Liver (tissue), 9 donors: Measurements from ENCODE around the gene MYCL. TPM values are rescaled to one million over a fixed set of nuclear protein-coding genes. Genes with fewer than 3 reads are reported as not detected.

Experiments used
- DNase-seq: peaks from one replicate; pipeline ENCODE4 v3.0.0-alpha.2; 2017; ENCODE audit warnings: low spot score
- H3K27ac ChIP-seq, 2 donors: one replicate each; pipeline ENCODE4 v1.7.0; 2013; ENCODE audit warnings: inconsistent platforms in 2 of 2, low read length in 2 of 2, control low read depth in 1 of 2, low read depth in 1 of 2, mild to moderate bottlenecking in 1 of 2
- H3K27me3 ChIP-seq, 4 donors: one replicate each; pipeline versions ENCODE4 v1.6.1 to v1.7.0; 2013; ENCODE audit warnings: low read length in 3 of 4, inconsistent platforms in 1 of 4, mild to moderate bottlenecking in 1 of 4, moderate library complexity in 1 of 4; ENCODE audit not compliant: control insufficient read depth in 4 of 4, insufficient read depth in 4 of 4
- H3K36me3 ChIP-seq, 4 donors: one replicate each; pipeline versions ENCODE4 v1.6.1 to v1.7.0; 2013; ENCODE audit warnings: low read length in 3 of 4, mild to moderate bottlenecking in 3 of 4, low read depth in 1 of 4, moderate library complexity in 1 of 4; ENCODE audit not compliant: control insufficient read depth in 4 of 4, insufficient read depth in 3 of 4
- H3K4me1 ChIP-seq, 4 donors: one replicate each; pipeline versions ENCODE4 v1.6.1 to v1.7.0; 2013; ENCODE audit warnings: low read length in 3 of 4, mild to moderate bottlenecking in 3 of 4, moderate library complexity in 1 of 4; ENCODE audit not compliant: control insufficient read depth in 4 of 4, insufficient read depth in 4 of 4
- H3K4me3 ChIP-seq, 3 donors: one replicate each; pipeline versions ENCODE4 v1.6.1 to v1.7.0; 2013; ENCODE audit warnings: low read length in 3 of 3, control low read depth in 1 of 3, low read depth in 1 of 3, mild to moderate bottlenecking in 1 of 3
- H3K9ac ChIP-seq, 2 donors: one replicate each; pipeline ENCODE4 v1.7.0; 2013; ENCODE audit warnings: low read length in 2 of 2, mild to moderate bottlenecking in 2 of 2, moderate library complexity in 2 of 2, control low read depth in 1 of 2, low read depth in 1 of 2
- H3K9me3 ChIP-seq, 4 donors: one replicate each; pipeline versions ENCODE4 v1.6.1 to v1.7.0; 2013; ENCODE audit warnings: low read length in 3 of 4; ENCODE audit not compliant: control insufficient read depth in 4 of 4
- ATF3 ChIP-seq: IDR thresholded peaks from 2 replicates; pipeline ENCODE4 v1.6.1; 2016; ENCODE audit warnings: antibody characterized with exemption
- EGR1 ChIP-seq, 2 donors: IDR thresholded peaks; 2 replicates each; pipeline ENCODE4 v1.6.1; 2016 to 2018; ENCODE audit warnings: antibody characterized with exemption in 2 of 2, low read depth in 2 of 2
- FOXA1 ChIP-seq: IDR thresholded peaks from 2 replicates; pipeline ENCODE4 v1.6.1; 2016; ENCODE audit warnings: antibody characterized with exemption
- FOXA2 ChIP-seq: IDR thresholded peaks from 2 replicates; pipeline ENCODE4 v1.6.1; 2016; ENCODE audit warnings: antibody characterized with exemption
- GABPA ChIP-seq, 2 donors: IDR thresholded peaks in 1 of 2; conservative IDR thresholded peaks in 1 of 2; 2 replicates each; pipeline ENCODE4 v1.6.1; 2016; ENCODE audit warnings: antibody characterized with exemption in 2 of 2, mild to moderate bottlenecking in 1 of 2, moderate library complexity in 1 of 2
- HNF4A ChIP-seq, 2 donors: conservative IDR thresholded peaks; 2 replicates each; pipeline ENCODE4 v1.6.1; 2016; ENCODE audit warnings: antibody characterized with exemption in 2 of 2, mild to moderate bottlenecking in 2 of 2
- HNF4G ChIP-seq: IDR thresholded peaks from 2 replicates; pipeline ENCODE4 v1.6.1; 2016; ENCODE audit warnings: antibody characterized with exemption
- JUND ChIP-seq, 2 donors: IDR thresholded peaks; 2 replicates each; pipeline ENCODE4 v1.6.1; 2016; ENCODE audit warnings: antibody characterized with exemption in 2 of 2
- MAX ChIP-seq: IDR thresholded peaks from 2 replicates; pipeline ENCODE4 v1.6.1; 2016; ENCODE audit warnings: antibody characterized with exemption
- NR2F2 ChIP-seq: IDR thresholded peaks from 2 replicates; pipeline ENCODE4 v1.6.1; 2016; ENCODE audit warnings: antibody characterized with exemption
- RAD21 ChIP-seq, 2 donors: IDR thresholded peaks; 2 replicates each; pipeline ENCODE4 v1.6.1; 2016; ENCODE audit warnings: antibody characterized with exemption in 2 of 2, mild to moderate bottlenecking in 2 of 2
- RXRA ChIP-seq, 2 donors: IDR thresholded peaks; 2 replicates each; pipeline ENCODE4 v1.6.1; 2017 to 2018; ENCODE audit warnings: antibody characterized with exemption in 2 of 2, mild to moderate bottlenecking in 1 of 2
- SP1 ChIP-seq: IDR thresholded peaks from 2 replicates; pipeline ENCODE4 v1.6.1; 2018; ENCODE audit warnings: antibody characterized with exemption, mild to moderate bottlenecking
- TAF1 ChIP-seq: conservative IDR thresholded peaks from 2 replicates; pipeline ENCODE4 v1.6.1; 2016; ENCODE audit warnings: antibody characterized with exemption, mild to moderate bottlenecking
- YY1 ChIP-seq: IDR thresholded peaks from 2 replicates; pipeline ENCODE4 v1.6.1; 2016; ENCODE audit warnings: antibody characterized with exemption, mild to moderate bottlenecking
- WGBS: extraction: QIAGEN DNeasy Blood & Tissue Kit; methylation state at CpG from one replicate; pipeline ENCODE4 v1.1.7; 2013; 5-methylcytosine and 5-hydroxymethylcytosine counted together
- polyA plus RNA-seq, 2 donors: library from polyadenylated mRNA; stranded (reverse) in 1 of 2; unstranded in 1 of 2; fragments of 200-250 nt in 1 of 2; fragments of >200 nt in 1 of 2; fragmentation: Nextera tagmentation in 1 of 2; extraction: Ambion mirVana in 1 of 2; gene quantifications; one replicate each; pipeline versions ENCODE4 v1.2.1 to v1.2.3, GENCODE V29; 2013 to 2015
- total RNA-seq, 2 donors: library from RNA; depleted of rRNA; stranded (reverse); fragments of >200 nt; gene quantifications; one replicate each; pipeline ENCODE4 v1.2.3, GENCODE V29; 2014
- TF ChIP-seq, protein P1 (sequence below): IDR thresholded peaks from 2 replicates; pipeline ENCODE4 v1.6.1; 2016; ENCODE audit warnings: antibody characterized with exemption, mild to moderate bottlenecking
- TF ChIP-seq, protein P2 (sequence below): IDR thresholded peaks from 2 replicates; pipeline ENCODE4 v1.6.1; 2016; ENCODE audit warnings: antibody characterized with exemption
- TF ChIP-seq, protein P3 (sequence below): fragments of 150-350 bp; IDR thresholded peaks from 2 replicates; pipeline ENCODE4 v1.5.1; 2017; ENCODE audit warnings: improper control_type of control experiment, low read depth, low read length; ENCODE audit not compliant: missing input control
- donor health status: healthy.
- donor health status: healthy.
- donor health status: healthy.
- donor health status: healthy.
- donor health status: healthy.

Gene MYCL
- total and polyA plus RNA-seq, 4 donors: 1.8 to 6.6 (median 2.5) TPM

- H3K27ac ChIP-seq: peak overlapping the region; percentile 79 to 91
- peak overlapping the region in 1 of 2 donors; percentile 26 for H3K9ac ChIP-seq
- no peak overlapping the region for H3K4me3 ChIP-seq
- H3K4me1 ChIP-seq: peaks cover 27 to 74% (median 60%) of the 10 kb centered on the region in 4 donors
- no peak for DNase-seq
- H3K9me3 ChIP-seq: no peaks in the 10 kb centered on the region
- TF ChIP-seq TAF1 (peak; percentile 92), GABPA (IDR thresholded peaks at IDR 0.05 in 1 of 2, conservative IDR thresholded peaks at IDR 0.05 in 1 of 2) (peak in 1 of 2 donors; percentile 15), FOXA2 (peak; percentile 62), EGR1 (IDR thresholded peaks at IDR 0.05; ENCODE audit: low read depth in 2 of 2) (peak; percentile 77 to 94), FOXA1 (peak; percentile 53), MAX (peak; percentile 100), HNF4A (conservative IDR thresholded peaks at IDR 0.05) (peak; percentile 96 to 97), RXRA (IDR thresholded peaks at IDR 0.05) (peak; percentile 100), JUND (IDR thresholded peaks at IDR 0.05) (peak; percentile 88 to 93), HNF4G (peak; percentile 92), SP1 (peak; percentile 100), YY1 (peak; percentile 78), RAD21 (IDR thresholded peaks at IDR 0.05) (peak; percentile 34 to 68), NR2F2 (peak; percentile 84), ATF3 (peak; percentile 77)
- TF ChIP-seq, protein P1, sequence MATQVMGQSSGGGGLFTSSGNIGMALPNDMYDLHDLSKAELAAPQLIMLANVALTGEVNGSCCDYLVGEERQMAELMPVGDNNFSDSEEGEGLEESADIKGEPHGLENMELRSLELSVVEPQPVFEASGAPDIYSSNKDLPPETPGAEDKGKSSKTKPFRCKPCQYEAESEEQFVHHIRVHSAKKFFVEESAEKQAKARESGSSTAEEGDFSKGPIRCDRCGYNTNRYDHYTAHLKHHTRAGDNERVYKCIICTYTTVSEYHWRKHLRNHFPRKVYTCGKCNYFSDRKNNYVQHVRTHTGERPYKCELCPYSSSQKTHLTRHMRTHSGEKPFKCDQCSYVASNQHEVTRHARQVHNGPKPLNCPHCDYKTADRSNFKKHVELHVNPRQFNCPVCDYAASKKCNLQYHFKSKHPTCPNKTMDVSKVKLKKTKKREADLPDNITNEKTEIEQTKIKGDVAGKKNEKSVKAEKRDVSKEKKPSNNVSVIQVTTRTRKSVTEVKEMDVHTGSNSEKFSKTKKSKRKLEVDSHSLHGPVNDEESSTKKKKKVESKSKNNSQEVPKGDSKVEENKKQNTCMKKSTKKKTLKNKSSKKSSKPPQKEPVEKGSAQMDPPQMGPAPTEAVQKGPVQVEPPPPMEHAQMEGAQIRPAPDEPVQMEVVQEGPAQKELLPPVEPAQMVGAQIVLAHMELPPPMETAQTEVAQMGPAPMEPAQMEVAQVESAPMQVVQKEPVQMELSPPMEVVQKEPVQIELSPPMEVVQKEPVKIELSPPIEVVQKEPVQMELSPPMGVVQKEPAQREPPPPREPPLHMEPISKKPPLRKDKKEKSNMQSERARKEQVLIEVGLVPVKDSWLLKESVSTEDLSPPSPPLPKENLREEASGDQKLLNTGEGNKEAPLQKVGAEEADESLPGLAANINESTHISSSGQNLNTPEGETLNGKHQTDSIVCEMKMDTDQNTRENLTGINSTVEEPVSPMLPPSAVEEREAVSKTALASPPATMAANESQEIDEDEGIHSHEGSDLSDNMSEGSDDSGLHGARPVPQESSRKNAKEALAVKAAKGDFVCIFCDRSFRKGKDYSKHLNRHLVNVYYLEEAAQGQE: peak; percentile 47
- TF ChIP-seq, protein P2, sequence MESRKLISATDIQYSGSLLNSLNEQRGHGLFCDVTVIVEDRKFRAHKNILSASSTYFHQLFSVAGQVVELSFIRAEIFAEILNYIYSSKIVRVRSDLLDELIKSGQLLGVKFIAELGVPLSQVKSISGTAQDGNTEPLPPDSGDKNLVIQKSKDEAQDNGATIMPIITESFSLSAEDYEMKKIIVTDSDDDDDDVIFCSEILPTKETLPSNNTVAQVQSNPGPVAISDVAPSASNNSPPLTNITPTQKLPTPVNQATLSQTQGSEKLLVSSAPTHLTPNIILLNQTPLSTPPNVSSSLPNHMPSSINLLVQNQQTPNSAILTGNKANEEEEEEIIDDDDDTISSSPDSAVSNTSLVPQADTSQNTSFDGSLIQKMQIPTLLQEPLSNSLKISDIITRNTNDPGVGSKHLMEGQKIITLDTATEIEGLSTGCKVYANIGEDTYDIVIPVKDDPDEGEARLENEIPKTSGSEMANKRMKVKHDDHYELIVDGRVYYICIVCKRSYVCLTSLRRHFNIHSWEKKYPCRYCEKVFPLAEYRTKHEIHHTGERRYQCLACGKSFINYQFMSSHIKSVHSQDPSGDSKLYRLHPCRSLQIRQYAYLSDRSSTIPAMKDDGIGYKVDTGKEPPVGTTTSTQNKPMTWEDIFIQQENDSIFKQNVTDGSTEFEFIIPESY: peak; percentile 80
- TF ChIP-seq, protein P3, sequence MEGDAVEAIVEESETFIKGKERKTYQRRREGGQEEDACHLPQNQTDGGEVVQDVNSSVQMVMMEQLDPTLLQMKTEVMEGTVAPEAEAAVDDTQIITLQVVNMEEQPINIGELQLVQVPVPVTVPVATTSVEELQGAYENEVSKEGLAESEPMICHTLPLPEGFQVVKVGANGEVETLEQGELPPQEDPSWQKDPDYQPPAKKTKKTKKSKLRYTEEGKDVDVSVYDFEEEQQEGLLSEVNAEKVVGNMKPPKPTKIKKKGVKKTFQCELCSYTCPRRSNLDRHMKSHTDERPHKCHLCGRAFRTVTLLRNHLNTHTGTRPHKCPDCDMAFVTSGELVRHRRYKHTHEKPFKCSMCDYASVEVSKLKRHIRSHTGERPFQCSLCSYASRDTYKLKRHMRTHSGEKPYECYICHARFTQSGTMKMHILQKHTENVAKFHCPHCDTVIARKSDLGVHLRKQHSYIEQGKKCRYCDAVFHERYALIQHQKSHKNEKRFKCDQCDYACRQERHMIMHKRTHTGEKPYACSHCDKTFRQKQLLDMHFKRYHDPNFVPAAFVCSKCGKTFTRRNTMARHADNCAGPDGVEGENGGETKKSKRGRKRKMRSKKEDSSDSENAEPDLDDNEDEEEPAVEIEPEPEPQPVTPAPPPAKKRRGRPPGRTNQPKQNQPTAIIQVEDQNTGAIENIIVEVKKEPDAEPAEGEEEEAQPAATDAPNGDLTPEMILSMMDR: no peak
- 26% methylated on average over 7 of the region's 7 CpGs for WGBS
- no peaks in the 10 kb centered on the region for H3K27me3 ChIP-seq
- no peaks in the 10 kb centered on the region for H3K36me3 ChIP-seq
Measured at GRCh38 chr1:39928809-39929587, 27.3 kb upstream of the MYCL start.
